ENCODE data around the gene NIPAL3.

NIPAL3 gene

DNA sequence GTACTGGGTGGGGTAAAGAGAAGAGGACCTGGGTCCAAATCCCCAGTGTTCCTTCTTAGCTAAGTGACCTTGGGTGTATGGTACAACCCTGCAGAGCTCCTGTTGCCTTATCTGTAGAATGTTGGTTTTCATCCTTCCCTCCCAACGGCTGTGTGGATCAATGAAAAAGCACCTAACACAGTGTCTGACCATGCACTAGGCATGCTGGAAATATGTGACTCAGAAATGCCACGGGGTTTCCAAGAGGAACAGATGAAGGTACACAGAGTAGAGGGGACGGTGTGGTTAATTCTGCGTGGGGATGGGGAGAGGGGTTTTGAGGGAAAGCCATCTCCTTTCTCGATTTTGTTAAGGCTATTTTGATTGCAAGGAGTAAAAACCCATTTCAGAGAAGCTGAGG is 8.6 kb downstream of the NIPAL3 start:
- Histone ChIP-seq H3K4me3 (ENCODE audit: low read depth, low read length) (no peak overlapping the region), H3K27me3 (ENCODE audit: control insufficient read depth, insufficient read depth, low read length) (no peaks in the 10 kb centered on the region), H3K9me3 (ENCODE audit: control insufficient read depth, low read length) (no peaks in the 10 kb centered on the region), H2AFZ (no peak overlapping the region), H3K36me3 (ENCODE audit: control insufficient read depth, insufficient read depth, low read length) (no peaks in the 10 kb centered on the region), H3K4me2 (ENCODE audit: low read length) (no peak overlapping the region), H3K9ac (no peak overlapping the region), H3K27ac (no peak overlapping the region), H3K79me2 (peaks cover 2% of the 10 kb centered on the region), H3K4me1 (no peaks in the 10 kb centered on the region)
- TF ChIP-seq, protein P1, sequence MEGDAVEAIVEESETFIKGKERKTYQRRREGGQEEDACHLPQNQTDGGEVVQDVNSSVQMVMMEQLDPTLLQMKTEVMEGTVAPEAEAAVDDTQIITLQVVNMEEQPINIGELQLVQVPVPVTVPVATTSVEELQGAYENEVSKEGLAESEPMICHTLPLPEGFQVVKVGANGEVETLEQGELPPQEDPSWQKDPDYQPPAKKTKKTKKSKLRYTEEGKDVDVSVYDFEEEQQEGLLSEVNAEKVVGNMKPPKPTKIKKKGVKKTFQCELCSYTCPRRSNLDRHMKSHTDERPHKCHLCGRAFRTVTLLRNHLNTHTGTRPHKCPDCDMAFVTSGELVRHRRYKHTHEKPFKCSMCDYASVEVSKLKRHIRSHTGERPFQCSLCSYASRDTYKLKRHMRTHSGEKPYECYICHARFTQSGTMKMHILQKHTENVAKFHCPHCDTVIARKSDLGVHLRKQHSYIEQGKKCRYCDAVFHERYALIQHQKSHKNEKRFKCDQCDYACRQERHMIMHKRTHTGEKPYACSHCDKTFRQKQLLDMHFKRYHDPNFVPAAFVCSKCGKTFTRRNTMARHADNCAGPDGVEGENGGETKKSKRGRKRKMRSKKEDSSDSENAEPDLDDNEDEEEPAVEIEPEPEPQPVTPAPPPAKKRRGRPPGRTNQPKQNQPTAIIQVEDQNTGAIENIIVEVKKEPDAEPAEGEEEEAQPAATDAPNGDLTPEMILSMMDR (IDR thresholded peaks at IDR 0.05), result no peak

DNA sequence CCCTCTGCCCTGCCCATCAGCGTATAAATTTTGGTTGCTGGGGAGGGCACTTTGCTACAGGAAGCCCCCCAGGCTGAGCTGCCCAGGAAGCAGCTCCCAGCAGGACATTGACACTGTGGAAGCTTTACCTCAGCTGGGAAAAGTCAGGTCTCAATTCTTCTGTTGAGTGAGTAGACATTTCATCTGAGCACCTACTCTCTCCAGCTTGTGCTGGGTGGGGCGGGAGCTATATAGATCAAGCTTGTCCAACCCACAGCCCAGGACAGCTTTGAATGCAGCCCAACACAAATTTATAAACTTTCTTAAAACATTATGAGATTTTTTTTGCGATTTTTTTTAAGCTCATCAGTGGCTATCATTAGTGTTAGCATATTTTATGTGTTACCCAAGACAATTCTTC is 9.4 kb downstream of the NIPAL3 start:
- Histone ChIP-seq H3K4me3 (ENCODE audit: low read depth, low read length) (no peak overlapping the region), H3K9me3 (ENCODE audit: control insufficient read depth, low read length) (no peaks in the 10 kb centered on the region), H3K4me1 (no peaks in the 10 kb centered on the region), H3K27me3 (ENCODE audit: control insufficient read depth, insufficient read depth, low read length) (no peaks in the 10 kb centered on the region), H2AFZ (no peak overlapping the region), H3K36me3 (ENCODE audit: control insufficient read depth, insufficient read depth, low read length) (no peaks in the 10 kb centered on the region), H3K9ac (no peak overlapping the region), H3K4me2 (ENCODE audit: low read length) (no peak overlapping the region), H3K27ac (no peak overlapping the region), H3K79me2 (peaks cover 2% of the 10 kb centered on the region)
- TF ChIP-seq, protein P1 (IDR thresholded peaks at IDR 0.05), result no peak

DNA sequence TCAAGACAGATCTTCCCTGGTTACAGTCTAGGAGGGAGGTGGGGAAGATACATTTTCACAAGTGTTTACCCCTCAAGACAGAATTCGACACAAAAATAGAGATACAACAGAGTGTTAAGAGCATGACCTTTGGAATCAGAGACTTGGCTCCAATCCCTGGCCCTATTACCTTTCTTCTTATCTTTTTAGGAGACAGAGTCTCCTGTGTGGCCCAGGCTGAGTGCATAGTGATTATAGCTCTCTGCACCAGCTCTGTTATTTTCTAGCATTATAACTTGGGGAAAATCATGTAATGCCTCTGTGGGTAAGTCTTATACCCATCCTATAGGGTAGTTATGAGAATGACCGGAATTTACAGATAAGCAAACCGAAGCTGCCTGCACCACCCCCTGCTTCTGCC is 9.8 kb downstream of the NIPAL3 start:
- Histone ChIP-seq H3K27ac (no peak overlapping the region), H3K27me3 (ENCODE audit: control insufficient read depth, insufficient read depth, low read length) (no peaks in the 10 kb centered on the region), H2AFZ (no peak overlapping the region), H3K4me3 (ENCODE audit: low read depth, low read length) (no peak overlapping the region), H3K4me2 (ENCODE audit: low read length) (no peak overlapping the region), H3K36me3 (ENCODE audit: control insufficient read depth, insufficient read depth, low read length) (no peaks in the 10 kb centered on the region), H3K4me1 (no peaks in the 10 kb centered on the region), H3K79me2 (peaks cover 2% of the 10 kb centered on the region), H3K9ac (no peak overlapping the region), H3K9me3 (ENCODE audit: control insufficient read depth, low read length) (no peaks in the 10 kb centered on the region)
- TF ChIP-seq, protein P1 (IDR thresholded peaks at IDR 0.05), result no peak

DNA sequence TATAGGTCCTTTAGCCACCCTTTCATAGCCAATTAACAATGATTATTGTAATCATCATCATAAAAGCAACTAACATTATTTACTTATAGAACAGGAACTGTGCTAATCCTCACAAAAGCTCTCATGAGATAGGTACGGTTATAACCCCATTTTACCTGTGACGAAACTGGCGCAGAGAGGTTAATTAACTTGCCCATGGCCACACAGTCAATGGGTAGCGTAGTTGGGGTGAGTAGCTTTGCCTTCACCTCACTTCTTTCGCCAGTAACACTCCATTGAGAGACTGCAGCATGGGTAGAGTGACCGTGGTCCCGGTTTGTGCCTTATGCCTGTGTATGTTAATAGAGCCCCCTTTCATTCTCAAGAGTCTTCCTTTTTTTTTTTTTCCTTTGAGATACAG is 10.3 kb downstream of the NIPAL3 start:
- no peaks in the 10 kb centered on the region for H3K36me3 ChIP-seq (ENCODE audit: control insufficient read depth, insufficient read depth, low read length)
- H3K27ac ChIP-seq, result no peak overlapping the region
- no peaks in the 10 kb centered on the region for H3K27me3 ChIP-seq (ENCODE audit: control insufficient read depth, insufficient read depth, low read length)

More for the DNA sequence above, 10.3 kb downstream of the NIPAL3 start:
- TF ChIP-seq, protein P1 (IDR thresholded peaks at IDR 0.05), result no peak
- H3K9me3 ChIP-seq (ENCODE audit: control insufficient read depth, low read length), result no peaks in the 10 kb centered on the region
- no peak overlapping the region for H3K4me2 ChIP-seq (ENCODE audit: low read length)
- H2AFZ ChIP-seq, result no peak overlapping the region
- H3K4me3 ChIP-seq (ENCODE audit: low read depth, low read length), result no peak overlapping the region
- H3K9ac ChIP-seq, result no peak overlapping the region
- peaks cover 2% of the 10 kb centered on the region for H3K79me2 ChIP-seq
- no peaks in the 10 kb centered on the region for H3K4me1 ChIP-seq

Data from parathyroid adenoma (tissue), 2 donors.